GM15510 (cell line): ENCODE measurements around the gene TOR2A.

Experiments
- POLR2A ChIP-seq: IDR thresholded peaks from 3 replicates; pipeline ENCODE4 v1.6.1; 2011; ENCODE audit warnings: borderline replicate concordance; ENCODE audit not compliant: insufficient read length; ENCODE audit errors: extremely low read depth

The TOR2A gene

GRCh38 chr9:127771570-127772189 lies 36.6 kb upstream of the TOR2A start:
- no peak for TF ChIP-seq POLR2A

DNA sequence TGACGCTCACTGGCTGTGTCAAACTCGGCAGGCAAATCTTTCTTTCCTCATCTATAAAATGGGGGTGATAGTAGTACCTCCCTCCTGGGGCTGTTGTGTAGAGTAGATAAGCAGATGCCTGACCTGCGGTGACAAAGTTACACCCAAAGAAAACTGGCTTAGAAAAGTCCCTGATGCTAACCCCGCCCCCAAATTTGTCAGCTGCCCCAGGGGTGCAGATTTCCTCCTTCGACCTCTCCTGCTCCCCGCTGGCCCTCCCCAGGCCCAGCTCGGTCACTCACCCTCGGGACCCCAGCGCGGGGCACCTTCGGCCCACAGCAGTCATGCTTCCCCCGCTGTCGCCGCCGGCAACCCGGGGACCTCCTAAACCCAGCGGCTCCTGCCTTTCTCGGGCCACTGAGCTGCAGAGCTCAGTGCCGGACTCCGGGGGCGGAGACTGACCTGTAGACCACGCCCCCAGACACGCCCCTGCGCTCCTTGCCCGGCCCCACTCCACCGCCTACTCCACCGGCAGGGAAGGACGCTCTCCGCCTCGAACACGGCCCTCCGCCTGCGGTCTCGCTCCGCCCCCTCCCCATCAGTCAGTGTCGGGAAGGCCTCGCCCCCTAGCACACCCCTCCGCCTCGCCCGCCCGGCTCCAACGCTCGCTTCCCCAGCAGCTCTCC lies 35.9 kb upstream of the TOR2A start:
- peak; percentile 32 for TF ChIP-seq POLR2A

GRCh38 chr9:127770583-127770904 lies 35.5 kb upstream of the TOR2A start:
- TF ChIP-seq POLR2A = no peak

GRCh38 chr9:127769929-127770582 lies 35.0 kb upstream of the TOR2A start:
- TF ChIP-seq POLR2A = no peak

- TF ChIP-seq POLR2A = no peak
These were observed 34.0 kb upstream of the TOR2A start for GRCh38 chr9:127769101-127769500.

- no peak for TF ChIP-seq POLR2A
These were observed 33.6 kb upstream of the TOR2A start for GRCh38 chr9:127768698-127769097.

- TF ChIP-seq POLR2A = no peak
These were observed 32.8 kb upstream of the TOR2A start for GRCh38 chr9:127767909-127768331.

GRCh38 chr9:127767410-127767809 lies 32.3 kb upstream of the TOR2A start:
- TF ChIP-seq POLR2A = no peak

DNA sequence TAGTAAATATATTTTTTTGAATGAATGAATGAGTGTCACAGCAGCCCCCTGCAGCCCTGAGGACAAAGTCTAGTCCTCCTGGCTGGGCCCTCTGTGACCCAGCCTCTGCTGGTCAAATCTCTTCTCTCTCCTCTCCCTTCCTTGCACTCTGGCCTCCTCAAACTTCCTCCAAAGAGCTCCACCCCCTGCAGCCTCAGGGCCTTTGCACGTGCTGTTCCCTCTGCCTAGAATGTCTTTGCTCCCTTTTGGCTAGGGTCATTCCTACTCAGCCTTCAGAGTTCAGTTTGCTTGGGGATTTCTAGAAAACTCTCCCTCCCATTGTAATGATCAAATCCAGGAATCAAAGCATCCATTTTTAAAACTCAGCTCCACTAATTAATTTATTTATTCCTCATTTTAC lies 30.3 kb upstream of the TOR2A start:
- TF ChIP-seq POLR2A = no peak

DNA sequence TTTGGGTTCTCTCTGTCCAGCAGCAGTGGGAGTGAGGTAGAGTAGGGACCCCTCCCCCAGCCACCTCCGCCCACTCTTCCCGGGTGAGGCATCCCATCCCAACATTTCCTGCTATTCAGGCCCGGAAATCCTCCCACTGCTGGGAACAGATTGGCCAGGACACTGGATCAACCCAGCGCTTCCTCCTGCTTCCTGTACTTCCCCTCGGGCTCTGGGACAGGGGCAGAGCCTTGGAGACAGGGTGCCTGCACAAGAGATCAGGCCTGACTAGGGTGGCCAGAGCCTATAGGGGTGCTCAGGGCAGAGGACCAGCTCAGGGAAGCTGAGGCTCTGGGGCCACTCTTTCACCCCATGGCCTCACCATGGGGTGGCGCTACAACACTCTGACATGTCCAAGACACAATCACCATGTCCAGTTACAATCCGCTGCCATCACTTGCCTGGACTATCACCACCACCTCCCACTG lies 28.9 kb upstream of the TOR2A start:
- no peak for TF ChIP-seq POLR2A

- no peak for TF ChIP-seq POLR2A
These were observed 27.1 kb upstream of the TOR2A start for GRCh38 chr9:127762111-127762676.

DNA sequence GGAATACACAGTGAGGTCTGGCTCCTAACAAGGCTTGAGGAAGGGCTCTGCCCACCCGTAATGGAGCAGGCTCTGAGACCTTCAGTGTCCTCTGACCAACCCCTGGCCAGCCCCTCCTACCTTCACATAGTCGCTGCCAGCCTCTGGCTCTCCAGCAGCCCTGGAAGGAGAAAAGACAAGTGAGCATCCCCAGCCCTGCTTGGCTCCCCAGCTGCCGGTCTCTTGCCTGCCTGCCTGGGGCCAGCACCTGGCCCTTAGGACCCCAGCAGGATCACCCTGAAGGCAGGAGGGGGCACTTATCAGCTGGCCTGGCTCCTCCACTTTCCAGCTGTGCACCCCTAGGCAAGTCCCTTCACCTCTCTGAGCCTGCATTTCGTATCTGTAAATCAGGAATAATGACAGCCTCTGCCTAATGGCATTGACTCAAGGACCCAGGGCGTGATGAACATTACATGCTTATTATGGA lies 26.4 kb upstream of the TOR2A start:
- no peak for TF ChIP-seq POLR2A

GRCh38 chr9:127761061-127761460 lies 26.0 kb upstream of the TOR2A start:
- TF ChIP-seq POLR2A = no peak

GRCh38 chr9:127758843-127759242 lies 23.7 kb upstream of the TOR2A start:
- no peak for TF ChIP-seq POLR2A

DNA sequence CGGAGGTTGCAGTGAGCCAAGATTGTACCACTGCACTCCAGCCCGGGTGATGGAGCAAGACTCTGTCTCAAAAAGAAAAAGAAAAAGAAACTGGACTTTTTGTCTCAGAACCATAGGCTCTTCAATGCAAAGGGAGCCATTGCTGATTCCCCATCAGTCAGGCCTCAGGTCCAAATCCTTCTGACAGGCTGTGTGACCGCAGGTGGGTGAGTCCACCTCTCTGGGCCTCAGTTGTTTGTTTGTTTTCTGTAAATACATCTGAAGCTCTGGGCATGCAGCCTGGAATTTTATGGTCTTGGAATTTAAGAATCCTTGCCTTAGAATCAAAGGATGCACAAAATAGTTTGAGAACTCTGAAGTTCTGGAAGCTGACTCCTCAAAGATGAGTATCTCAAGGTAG lies 21.1 kb upstream of the TOR2A start:
- no peak for TF ChIP-seq POLR2A

DNA sequence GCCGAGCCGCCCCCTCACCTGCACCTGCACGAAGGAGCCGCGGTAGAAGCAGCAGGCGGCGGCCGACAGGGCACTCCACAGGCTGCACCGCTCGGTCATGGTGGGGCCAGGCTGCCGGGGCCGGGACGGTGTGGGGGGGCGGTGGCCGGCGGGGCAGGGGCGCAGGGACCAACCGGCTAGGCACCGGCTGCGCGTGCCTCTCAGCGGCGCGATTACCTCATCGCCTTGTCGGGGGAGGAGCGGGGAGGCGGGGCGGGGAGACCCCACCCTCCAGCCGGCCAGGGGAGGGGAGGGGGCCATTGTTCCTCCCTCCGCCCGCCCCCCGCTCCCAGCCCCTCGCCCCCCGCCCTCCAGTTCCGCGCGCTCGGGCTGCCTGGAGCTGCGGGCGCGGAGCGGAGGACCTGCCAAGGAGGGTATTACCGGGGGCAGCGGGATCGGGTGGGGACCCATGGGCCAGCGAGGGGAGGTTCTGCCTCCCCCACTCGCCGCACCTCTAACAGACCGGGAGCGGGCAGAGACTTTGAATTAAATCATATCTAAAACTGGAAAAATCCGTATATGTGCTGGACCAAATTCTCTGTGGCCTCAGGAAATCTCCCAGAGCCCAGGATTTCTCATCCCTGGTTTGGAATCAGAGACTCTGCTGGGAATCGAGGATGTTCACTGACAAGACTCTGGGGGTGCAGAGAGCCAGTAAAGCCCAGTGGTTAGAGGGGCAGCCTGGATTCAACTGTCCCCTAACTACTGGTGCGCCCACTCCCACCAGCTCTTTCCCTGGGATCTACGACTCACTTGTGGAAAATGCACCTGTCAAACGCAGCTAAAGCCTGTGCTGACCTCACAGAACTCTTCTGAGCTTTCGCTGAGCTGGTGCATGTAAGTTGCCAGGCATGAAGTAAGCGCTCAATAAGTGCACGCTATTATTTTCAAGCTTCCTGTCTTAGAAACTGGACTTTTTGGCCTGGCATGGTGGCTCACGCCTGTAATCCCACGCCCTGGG lies 20.3 kb upstream of the TOR2A start:
- no peak for TF ChIP-seq POLR2A
